NCI-H1930 (cell line): ENCODE measurements around the gene TSPAN14.
"Not testable (repeated sequence)": the region's sequence is repeated elsewhere in the genome, so short reads cannot be mapped to it uniquely, and the experiment has no call there.

ENCODE experiments used
- DNase-seq, 2 experiments: peaks; one replicate each; lab custom pipeline; 2025; lab: John Stamatoyannopoulos, UW

TSPAN14 gene, protein sequence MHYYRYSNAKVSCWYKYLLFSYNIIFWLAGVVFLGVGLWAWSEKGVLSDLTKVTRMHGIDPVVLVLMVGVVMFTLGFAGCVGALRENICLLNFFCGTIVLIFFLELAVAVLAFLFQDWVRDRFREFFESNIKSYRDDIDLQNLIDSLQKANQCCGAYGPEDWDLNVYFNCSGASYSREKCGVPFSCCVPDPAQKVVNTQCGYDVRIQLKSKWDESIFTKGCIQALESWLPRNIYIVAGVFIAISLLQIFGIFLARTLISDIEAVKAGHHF

DNA sequence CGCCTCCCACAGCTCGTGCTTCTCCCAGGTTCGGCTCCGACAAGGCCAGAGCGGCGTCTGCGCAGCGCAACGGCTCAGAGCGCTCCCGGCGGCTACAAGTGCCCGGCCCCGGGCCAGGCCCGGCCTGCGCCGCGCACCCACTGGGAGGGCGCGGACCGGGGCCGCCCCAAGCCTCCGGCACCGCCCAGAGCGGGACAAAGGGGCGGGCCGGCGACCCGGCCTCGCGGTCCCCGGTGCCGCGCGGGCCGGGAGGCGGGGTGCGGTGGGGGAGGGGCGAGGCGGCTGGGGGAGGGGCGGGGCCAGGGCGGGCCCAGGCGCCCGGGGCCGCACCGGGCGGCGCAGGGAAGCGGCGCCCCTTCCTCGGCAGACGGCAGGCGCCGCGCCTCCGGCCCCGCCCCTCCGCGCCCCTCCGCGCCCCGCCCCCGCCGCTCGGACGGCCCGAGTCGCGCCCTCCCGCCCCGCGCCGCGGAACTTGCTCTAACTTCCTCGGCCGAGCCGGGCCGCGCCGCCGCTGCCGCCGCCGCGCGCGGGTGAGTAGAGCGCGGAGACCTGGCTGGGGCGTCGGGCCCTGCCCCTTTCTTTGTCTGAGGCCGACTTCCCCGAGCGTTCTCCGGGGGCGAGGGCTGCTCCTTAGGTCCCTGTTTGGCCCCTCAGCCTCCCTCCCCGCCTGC, at the start of gene TSPAN14:
Gene TSPAN14 (plus strand): TSS at position 469 of the 671 bp plus-strand sequence. CDS start 34,924 bp downstream, outside the sequence.
- DNase-seq = peak; percentile 43 to 75

DNA sequence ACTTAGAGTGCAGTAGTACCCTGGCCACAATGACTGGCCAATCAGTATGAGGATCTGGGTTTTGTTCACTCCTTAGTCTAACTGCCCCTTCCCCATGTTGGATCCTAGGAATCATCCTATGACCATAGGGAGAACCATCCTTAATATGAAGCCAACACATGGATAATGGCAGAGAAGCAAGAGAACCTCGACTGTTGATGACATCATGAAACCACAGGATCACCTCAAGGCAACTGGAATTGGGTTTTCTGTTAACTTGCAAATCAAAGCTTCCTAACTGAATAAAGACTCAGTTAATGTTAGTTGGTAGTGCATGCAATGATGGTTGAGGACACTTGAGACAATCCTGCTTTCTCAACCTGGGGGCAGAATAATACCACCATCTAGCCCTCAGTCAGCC, 49.1 kb upstream of the TSPAN14 start:
- no peak for DNase-seq

DNA sequence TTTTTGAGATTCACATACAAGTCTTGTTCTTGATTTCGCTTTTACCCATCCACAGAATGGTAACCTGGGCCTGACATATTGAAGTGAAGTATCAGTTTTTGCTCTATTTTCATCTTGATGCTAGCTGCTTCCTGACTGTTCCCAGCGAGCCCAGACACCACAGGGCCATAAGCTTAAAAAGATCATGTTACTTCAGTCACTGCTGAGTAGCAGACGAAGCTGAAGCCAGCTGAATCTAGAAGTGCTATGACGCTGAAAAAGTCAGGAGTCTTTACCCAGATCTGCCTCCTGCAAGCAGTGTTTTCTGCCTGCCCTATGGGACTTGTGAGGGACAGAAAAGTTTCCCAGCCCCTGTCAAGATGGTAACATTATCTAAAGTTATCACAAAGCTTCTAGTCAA, 48.5 kb upstream of the TSPAN14 start:
- DNase-seq = no peak

DNA sequence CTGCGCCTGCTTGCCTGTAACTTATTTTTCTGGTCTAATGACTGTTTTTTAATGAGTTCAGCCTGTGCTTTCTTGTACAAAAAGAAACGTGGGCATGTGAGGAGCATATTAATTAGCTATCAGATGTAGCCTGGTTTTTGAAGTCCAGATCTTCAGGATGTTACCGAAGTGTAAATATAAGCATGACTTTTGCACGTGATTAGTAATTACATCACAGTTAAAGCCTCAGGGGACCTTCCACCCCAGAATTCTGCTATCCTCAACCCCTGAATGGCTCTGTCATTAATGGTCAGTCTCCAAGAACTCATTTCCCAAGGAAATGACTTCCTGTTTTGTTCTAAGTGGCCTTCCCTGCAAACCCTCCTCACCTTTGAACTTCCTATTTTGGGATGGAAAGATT, 47.9 kb upstream of the TSPAN14 start:
- DNase-seq = no peak

DNA sequence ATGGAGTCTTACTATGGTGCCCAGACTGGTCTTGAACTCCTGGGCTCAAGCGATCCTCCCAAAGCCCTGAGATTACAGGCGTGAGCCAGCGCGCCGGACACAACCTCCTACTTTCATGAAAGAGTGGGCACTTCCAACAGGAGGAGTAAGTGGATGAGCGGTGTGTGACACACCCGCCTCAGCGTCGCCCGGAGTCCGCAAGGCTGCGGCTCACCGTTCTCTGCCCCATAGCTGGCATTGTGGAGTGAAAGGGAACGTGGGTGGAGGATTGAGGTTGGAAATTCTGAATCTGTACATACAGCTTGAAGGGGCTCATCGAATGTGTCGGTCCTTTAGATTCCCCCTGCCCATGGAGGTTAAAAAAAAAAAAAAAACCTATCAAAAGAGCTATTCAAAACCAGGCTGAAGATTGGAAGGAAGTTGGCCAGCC, 46.3 kb upstream of the TSPAN14 start:
- DNase-seq = no peak

DNA sequence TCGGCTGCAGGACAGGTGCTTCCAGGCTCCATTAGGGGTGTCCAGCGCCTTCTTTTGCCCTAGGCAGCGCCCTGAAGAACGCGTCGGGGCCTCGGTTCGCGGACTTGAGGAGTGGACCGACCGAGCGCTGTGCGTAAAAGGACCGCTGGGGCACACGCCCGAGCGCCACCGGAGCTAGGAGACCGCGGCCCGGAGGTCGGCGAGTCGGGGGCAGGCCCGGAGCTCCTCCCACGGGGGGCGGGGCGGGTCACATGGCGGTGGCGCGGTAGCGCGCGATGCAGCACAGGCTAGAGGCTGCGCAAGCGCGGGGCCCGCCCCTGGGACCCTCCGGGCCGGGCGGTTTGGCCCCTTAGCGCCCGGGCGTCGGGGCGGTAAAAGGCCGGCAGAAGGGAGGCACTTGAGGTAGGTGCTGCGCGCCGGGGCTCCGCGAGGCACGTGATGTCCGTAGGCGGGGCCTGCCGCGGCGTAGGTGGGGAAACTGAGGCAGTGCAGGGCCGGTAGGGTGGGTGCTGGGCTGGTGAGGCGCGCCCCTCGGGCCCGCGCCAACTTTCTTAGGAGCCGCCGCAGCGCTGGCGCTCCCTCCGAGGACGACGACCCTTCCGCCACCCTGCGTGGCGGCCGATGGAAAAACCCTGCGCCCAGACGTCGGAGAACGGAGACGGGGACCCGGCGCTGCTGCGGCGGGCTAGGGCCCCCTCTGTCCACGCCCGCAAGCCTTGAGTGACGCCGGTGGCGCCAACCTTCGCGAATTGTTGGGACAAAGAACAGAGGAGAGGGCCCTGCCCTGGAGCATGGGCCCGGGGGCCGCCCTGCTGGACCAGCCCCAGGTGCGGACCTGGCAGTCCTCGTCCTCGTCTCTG, 45.6 kb upstream of the TSPAN14 start, which contains the start of gene PRXL2A:
Gene PRXL2A (plus strand): TSS at position 310 of the 860 bp plus-strand sequence. CDS start 11,917 bp downstream, outside the sequence.
- DNase-seq = peak; percentile 56 to 79

DNA sequence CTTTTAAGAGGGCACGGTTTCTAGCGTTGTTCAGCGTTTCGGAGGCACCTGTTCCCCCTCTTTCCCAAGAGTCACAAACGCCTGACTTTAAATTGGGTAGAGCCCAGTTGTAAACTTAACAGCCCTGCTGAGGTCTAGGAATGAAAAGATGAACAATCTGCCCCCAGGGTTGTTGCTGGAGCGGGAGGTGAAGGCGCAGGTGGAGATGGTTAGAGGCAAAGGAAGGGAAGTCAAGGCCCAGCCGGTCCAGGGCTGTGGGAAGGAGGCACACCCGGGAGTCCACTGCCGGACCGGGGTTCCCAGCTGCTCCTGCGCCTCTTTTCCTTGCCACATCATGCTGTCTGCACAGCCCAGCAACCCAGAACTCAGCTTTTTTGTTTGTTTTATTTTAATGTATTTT, 45.0 kb upstream of the TSPAN14 start:
- no peak for DNase-seq

DNA sequence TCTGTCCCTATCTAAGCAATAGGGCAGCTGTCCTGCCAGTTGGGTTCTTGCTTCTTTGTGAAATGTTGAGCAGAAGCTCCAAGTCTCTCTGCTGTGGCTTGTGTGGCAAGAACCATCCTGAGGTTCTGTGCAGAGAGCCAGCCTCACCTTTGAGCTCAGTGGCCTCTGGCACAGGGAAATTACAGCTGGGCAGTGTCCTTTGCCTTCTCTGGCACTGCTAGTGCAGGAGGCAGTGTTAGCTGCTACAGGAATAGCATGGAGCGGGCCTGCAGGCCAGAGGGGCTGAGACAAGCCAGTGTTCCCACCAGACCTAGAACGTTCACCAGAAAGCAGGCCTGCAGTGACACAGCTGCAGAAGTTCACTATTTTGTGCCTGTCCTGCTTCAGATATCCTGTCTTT, 44.0 kb upstream of the TSPAN14 start:
- DNase-seq = no peak

DNA sequence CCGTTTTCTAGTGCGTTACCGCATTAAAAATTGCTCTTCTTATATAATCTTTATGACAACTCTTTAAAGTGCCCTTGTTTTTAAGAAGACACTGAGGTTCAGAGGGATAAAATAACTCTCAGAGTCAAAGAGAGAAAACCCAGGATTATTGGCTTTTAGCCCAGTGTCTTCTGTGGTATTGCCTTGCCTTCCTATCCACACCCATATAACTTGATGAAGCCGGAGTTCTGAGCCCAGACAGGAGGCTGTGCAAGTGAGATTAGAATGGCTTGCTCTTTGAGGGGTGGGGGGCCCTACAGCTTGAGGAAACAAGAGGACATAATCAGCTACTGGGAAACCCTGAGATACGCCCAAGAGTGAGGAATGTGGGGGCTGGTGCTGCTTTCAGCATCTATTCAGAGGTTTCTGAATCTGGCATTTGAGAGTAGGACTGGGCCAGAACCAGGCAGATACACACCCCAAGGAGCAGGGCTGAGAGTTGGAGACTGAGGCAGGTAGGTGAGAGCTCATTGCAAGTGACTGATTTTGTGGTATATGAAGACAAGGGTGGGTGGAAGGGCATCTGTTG, 43.4 kb upstream of the TSPAN14 start:
- DNase-seq = no peak

DNA sequence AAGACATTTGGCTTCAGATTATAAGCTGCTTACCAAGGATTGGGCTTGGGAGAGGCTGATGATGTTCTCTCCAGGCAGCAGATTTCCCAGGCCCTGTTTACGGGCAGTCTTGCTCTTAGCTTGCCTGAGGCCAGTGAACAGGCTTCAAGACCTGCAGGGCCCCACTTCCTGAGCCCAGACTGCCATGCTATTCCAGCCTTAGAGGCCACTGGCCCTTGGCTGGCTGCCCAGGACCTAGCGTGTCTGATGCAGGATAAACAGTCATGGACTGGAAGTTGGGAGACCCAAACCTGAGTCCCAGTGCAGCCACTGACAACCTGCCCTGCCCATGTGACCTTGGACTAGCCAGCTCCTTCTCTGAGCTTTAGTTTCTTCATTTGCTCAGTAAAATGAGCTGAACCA, 42.8 kb upstream of the TSPAN14 start:
- DNase-seq = no peak

DNA sequence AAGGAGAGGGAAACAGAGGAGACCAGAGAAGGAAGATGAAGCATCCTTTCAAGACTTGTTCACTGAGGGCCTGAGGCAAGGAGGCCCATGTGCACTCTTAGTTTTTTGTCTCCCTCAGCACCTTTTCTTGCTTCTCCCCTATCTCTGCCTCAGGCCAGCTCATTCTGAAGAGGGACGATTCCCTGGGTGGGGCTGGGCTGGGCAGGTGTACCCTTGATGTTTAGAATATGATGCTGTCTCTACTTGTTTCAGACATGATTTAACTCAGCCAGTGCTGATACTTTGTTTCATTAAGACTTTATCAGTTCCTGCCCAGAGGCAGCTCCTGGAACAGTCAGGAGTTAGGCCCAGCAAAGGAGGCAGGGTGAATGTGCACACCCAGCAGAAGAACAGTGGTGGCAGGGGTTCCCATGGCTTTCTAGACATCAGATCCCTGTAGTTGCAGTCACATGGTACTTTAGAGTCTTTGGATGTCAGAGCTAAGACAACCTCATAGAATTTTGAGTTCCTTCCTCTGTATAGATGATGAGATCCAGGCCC, 42.4 kb upstream of the TSPAN14 start:
- DNase-seq = no peak

DNA sequence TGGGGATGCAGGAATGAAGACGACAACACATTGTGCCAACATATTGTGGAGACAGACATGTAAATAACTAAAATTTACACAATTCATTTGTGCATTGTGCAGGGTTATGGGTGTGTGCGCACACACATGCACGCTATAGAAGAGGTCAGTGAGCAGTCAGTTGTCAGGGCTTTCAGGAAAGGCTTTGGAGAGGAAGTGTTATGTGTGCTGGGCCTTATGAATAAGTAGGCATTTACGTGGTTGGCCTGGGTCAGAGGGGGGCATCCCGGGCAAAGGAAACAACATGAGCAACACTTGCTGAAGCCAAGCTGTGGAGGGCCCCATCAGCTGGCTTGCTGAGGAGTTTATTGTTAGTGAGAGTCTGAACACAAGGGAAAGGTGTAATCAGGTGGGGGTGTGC, 41.6 kb upstream of the TSPAN14 start:
- DNase-seq = no peak

DNA sequence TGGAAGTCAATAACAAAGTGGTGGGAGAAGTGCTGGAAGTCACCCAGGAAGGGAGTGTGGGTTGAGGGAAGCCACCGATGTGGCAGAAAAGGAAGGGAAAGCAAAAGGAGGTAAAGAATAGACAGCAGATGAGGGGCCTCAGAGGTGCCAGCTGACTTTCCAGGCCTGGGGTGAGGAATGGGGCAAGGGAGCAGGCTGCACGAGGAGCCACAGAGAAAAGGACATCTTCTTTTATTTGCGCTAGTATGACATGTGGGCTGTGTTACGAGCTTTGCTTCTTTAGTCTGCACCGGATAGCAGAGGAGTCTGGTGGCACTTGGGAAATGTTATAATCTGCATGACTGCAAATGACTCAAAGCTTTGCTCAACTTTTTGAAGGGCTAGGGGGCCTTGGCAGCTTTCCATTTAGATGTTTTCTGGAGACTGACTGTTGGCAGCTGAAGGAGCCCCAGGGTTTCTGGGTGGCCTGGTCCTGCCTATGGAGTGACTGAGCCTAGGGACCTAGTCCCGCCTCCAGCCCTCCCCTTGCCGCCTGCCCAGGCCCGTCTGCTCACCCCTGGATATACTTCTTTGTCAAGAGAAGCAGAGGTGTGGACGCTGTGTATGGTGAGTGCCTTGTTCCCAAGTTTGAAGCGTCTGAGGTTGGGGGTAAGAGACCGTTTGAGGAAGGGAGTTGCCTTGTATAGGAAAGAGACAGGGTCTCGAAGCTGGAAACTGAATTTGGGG, 40.7 kb upstream of the TSPAN14 start:
- DNase-seq = no peak

DNA sequence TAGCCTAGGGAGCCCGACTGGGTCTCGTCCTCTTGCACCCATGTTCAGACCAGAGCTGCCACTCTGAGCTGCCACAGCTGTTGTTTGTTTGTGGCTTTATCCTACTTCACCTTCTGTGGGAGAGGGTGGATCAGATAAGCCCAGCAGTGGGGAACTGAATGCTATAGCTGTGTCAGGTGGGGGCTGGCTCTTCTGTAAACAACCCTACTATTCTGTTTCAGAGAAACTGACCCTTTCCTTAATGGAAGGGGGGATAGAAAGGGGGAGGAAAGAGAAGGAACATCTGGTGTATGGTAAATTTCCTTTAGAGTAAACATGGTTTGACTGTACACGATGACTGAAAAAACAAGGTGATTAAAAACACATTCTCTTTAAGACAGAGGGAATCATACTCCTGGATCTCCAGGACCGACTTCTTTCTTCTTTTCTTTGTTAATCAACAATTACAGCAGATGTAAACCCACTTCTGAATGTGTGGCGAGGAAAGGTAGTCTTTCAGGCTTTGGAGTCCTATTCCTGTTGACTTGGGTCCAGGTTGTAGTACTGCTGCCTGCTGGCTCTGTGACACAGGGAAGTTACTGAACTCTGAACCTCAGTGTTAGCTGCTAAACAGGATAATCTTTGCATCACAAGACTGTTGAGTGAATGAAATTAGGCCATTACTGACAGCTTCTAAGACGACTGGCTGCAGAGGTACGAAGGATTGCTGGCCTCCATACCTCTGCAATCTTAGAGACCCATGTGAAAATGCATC, 39.8 kb upstream of the TSPAN14 start:
- DNase-seq = no peak

DNA sequence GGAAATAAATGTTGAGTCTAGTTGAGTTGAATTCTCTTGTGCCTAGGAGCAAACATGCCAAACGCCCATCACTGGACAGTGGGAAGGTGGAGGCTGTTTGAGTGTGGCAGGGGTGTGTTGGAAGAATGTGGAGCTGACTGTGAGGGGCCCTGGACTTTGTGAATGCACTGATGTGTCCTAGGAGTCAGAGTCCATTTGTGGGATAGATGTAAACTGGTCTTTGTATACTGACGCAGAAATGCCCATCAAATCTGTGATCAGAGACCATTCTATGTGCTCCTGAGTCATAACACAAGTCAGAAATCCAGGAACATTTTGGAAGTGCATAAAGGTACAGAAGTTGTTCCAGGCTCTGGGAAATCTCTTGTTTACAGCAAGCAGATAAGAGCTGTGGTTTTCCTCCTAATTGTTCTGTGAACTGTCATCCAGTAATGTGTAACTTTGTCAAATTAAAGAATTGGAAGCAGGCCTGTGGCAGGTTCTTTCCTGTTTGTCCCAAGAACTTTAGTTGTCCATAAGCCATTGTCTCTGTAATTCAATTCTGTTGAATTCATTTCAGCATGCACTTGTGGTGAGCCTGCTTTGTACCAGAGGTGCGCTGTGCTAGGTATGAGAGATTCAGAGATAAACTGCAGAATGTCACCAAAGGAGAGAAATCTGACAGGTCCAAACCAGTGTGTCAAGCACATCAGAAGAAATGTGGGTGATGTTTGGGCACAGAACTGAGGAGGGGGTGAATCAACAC, 38.2 kb upstream of the TSPAN14 start:
- DNase-seq = no peak

DNA sequence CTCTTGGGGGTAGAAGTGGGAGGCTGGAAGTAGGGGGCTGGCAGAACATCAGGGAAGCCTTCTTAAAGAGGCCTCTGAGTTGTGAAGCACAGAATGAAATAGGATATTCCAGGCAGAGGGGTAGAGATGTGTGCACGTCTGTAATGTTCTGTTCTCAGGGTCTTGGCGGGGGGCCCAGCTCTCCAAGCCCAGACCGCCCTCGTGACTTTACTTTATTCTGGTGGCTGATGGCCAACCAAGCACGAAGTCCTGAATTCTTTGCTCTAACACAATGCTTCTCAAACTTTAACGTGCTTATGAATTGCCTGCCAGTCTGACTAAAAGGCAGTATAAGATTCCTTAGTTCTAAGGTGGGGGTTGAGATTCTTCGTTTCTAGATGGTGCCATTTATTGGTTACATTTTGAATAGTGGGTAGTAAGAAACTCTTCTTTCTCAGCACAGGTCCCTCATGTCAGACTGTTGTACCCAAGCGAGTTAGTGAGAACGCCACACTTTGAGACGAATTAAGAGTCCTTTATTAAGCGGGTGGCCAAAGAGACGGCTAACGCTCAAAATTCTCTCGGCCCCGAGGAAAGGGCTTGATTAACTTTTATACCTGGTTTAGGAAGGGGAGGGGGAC, 37.5 kb upstream of the TSPAN14 start:
- no peak for DNase-seq

DNA sequence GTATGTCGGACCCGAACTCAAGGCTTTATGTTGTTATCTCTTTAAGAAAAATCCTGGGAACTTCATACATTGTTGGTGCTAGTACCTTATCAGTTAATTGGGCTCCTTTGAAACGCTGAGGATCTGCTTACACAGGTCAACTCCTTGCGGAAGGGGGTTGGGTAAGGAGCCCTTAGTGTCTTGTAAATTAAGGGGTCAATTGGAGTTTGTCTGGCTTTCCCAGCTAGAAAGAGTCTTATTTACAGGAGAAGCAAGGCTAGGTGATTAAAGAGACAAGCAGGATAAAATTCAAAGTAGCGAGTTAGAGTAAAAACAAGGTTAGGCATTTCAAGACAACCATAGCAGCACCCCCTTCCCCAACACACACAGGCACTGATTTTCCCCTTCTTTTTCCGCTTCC, 36.9 kb upstream of the TSPAN14 start:
- not testable (repeated sequence) for DNase-seq

DNA sequence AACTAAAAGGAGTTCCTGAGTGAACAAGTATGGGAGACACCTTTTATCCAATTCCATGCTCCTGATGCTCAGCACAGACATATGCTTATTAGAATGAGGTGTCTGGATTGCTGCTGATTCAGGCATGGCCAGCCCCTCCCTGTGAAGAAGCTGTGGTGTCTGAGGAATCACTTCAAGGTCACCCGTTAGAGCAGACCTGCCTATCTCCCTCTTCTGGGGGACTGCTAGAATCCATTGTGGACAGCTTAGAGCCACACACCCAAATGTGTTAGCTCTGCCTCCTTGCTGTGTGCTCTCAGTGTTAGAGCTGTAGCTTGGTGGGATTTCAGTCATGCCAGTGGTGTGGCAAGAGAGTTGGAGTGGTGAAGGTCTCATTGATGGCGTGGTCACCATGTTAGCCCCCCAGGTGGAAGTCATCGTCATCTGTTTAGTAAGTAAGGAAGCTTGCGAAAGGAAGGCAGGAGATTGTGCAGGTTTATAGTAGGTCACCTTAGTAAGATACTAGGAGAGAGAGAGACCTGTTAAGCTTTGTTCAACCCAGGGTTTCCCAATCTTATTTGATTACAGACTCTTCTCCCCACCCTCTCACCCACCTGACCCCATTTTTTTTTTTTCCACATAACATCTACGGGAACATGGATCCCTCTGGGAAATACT, 32.9 kb upstream of the TSPAN14 start:
- DNase-seq = no peak
